AG04450 (cell line): ENCODE results near the gene ZBTB12. TPM values are rescaled to one million over a fixed set of nuclear protein-coding genes. Genes with fewer than 3 reads are reported as not detected.

ENCODE experiments used
- CTCF ChIA-PET: fragments of 300-600, 350-600 bp; formaldehyde crosslinking; extraction: SDS; loops from one replicate; lab custom pipeline; 2022; ENCODE audit warnings: antibody characterized with exemption, inconsistent platforms; lab: Charles Lee
- POLR2A ChIA-PET: fragments of 350-600 bp; formaldehyde crosslinking; extraction: SDS; loops from one replicate; lab custom pipeline; 2021; ENCODE audit warnings: antibody characterized with exemption, inconsistent platforms; lab: Yijun Ruan, JAX
- DNase-seq: peaks from one replicate; pipeline ENCODE4 v3.0.0-alpha.2; 2011; ENCODE audit warnings: low read depth, low spot score
- H3K27ac ChIP-seq: one replicate; pipeline ENCODE4 v1.5.1; 2012; ENCODE audit warnings: low read depth, low read length, control low read depth
- H3K27me3 ChIP-seq: one replicate; pipeline ENCODE4 v1.6.0; 2012; ENCODE audit warnings: low read length; ENCODE audit not compliant: control insufficient read depth, insufficient read depth
- H3K4me3 ChIP-seq: 2 replicates; pipeline ENCODE4 v1.5.1; 2011; ENCODE audit warnings: mild to moderate bottlenecking, low read depth, low read length, control low read depth
- H3K9me3 ChIP-seq: 2 replicates; pipeline ENCODE4 v1.5.1; 2012; ENCODE audit warnings: low read length; ENCODE audit not compliant: control insufficient read depth, insufficient read depth
- CTCF ChIP-seq: IDR thresholded peaks from 2 replicates; pipeline ENCODE4 v1.5.1; 2011; ENCODE audit warnings: low read depth, low read length, control low read depth, inconsistent platforms
- polyA plus RNA-seq: library from polyadenylated mRNA; depleted of rRNA; stranded (reverse); fragments of >200 nt; gene quantifications from 2 replicates; pipeline ENCODE4 v1.2.3, GENCODE V29; 2011

ZBTB12 gene
- polyA plus RNA-seq, 1 experiment: 2.4 TPM

- Histone ChIP-seq H3K9me3 (no peaks in the 10 kb centered on the region; the same call in 1 of the 2 replicates), H3K27ac (no peak within 1 kb of the TSS), H3K4me3 (no peak within 1 kb of the TSS), H3K27me3 (peaks cover 3% of the 10 kb centered on the region)
- POLR2A ChIA-PET: no interaction called here
- CTCF ChIA-PET: no interaction called here
- DNase-seq: no peak
- TF ChIP-seq CTCF: no peak
Measured at GRCh38 chr6:31927242-31927862, 25.5 kb upstream of the ZBTB12 start, which contains the start of gene C2. TSS of gene C2 (plus strand) at chr6:31927717. CDS start at chr6:31927753, 36 bp downstream.

- H3K27ac ChIP-seq: no peak overlapping the region
- no peak overlapping the region for H3K4me3 ChIP-seq
- no peak for DNase-seq
- POLR2A ChIA-PET: no interaction called here
- CTCF ChIA-PET: interaction anchor here (0.7 kb wide), 1 partner anchor 29 kb away, joined by 3 read pairs; no protein-coding TSS in a partner anchor
- peaks cover 3% of the 10 kb centered on the region for H3K27me3 ChIP-seq
- no peaks in the 10 kb centered on the region; the same call in 1 of the 2 replicates for H3K9me3 ChIP-seq
- no peak; the same call in 1 of the 2 replicates for TF ChIP-seq CTCF
Measured at GRCh38 chr6:31922942-31923341, 21.1 kb upstream of the ZBTB12 start.

- no peaks in the 10 kb centered on the region for H3K27me3 ChIP-seq
- no peak overlapping the region for H3K4me3 ChIP-seq
- no peak for TF ChIP-seq CTCF
- no peak for DNase-seq
- POLR2A ChIA-PET: no interaction called here
- H3K27ac ChIP-seq: no peak overlapping the region
- CTCF ChIA-PET: interaction anchor here (1.0 kb wide), 1 partner anchor 32 kb away, joined by 5 read pairs; no protein-coding TSS in a partner anchor
- H3K9me3 ChIP-seq: no peaks in the 10 kb centered on the region; the same call in 1 of the 2 replicates
Measured at GRCh38 chr6:31920811-31921210, 18.9 kb upstream of the ZBTB12 start.

GRCh38 chr6:31919624-31920303 lies 17.9 kb upstream of the ZBTB12 start:
- POLR2A ChIA-PET: no interaction called here
- DNase-seq: no peak
- no peak overlapping the region for H3K27ac ChIP-seq
- H3K9me3 ChIP-seq: no peaks in the 10 kb centered on the region
- no peak for TF ChIP-seq CTCF
- H3K27me3 ChIP-seq: no peaks in the 10 kb centered on the region
- CTCF ChIA-PET: interaction anchor here (1.1 kb wide), 1 partner anchor 33 kb away, joined by 5 read pairs; no protein-coding TSS in a partner anchor
- no peak overlapping the region for H3K4me3 ChIP-seq
